Liver (tissue), 9 donors: ENCODE results near the gene MAGI1. TPM values are rescaled to one million over a fixed set of nuclear protein-coding genes. Genes with fewer than 3 reads are reported as not detected.

Experiments used
- DNase-seq: peaks from one replicate; pipeline ENCODE4 v3.0.0-alpha.2; 2017; ENCODE audit warnings: low spot score
- H3K27ac ChIP-seq, 2 donors: one replicate each; pipeline ENCODE4 v1.7.0; 2013; ENCODE audit warnings: inconsistent platforms in 2 of 2, low read length in 2 of 2, control low read depth in 1 of 2, low read depth in 1 of 2, mild to moderate bottlenecking in 1 of 2
- H3K27me3 ChIP-seq, 4 donors: one replicate each; pipeline versions ENCODE4 v1.6.1 to v1.7.0; 2013; ENCODE audit warnings: low read length in 3 of 4, inconsistent platforms in 1 of 4, mild to moderate bottlenecking in 1 of 4, moderate library complexity in 1 of 4; ENCODE audit not compliant: control insufficient read depth in 4 of 4, insufficient read depth in 4 of 4
- H3K36me3 ChIP-seq, 4 donors: one replicate each; pipeline versions ENCODE4 v1.6.1 to v1.7.0; 2013; ENCODE audit warnings: low read length in 3 of 4, mild to moderate bottlenecking in 3 of 4, low read depth in 1 of 4, moderate library complexity in 1 of 4; ENCODE audit not compliant: control insufficient read depth in 4 of 4, insufficient read depth in 3 of 4
- H3K4me1 ChIP-seq, 4 donors: one replicate each; pipeline versions ENCODE4 v1.6.1 to v1.7.0; 2013; ENCODE audit warnings: low read length in 3 of 4, mild to moderate bottlenecking in 3 of 4, moderate library complexity in 1 of 4; ENCODE audit not compliant: control insufficient read depth in 4 of 4, insufficient read depth in 4 of 4
- H3K4me3 ChIP-seq, 3 donors: one replicate each; pipeline versions ENCODE4 v1.6.1 to v1.7.0; 2013; ENCODE audit warnings: low read length in 3 of 3, control low read depth in 1 of 3, low read depth in 1 of 3, mild to moderate bottlenecking in 1 of 3
- H3K9ac ChIP-seq, 2 donors: one replicate each; pipeline ENCODE4 v1.7.0; 2013; ENCODE audit warnings: low read length in 2 of 2, mild to moderate bottlenecking in 2 of 2, moderate library complexity in 2 of 2, control low read depth in 1 of 2, low read depth in 1 of 2
- H3K9me3 ChIP-seq, 4 donors: one replicate each; pipeline versions ENCODE4 v1.6.1 to v1.7.0; 2013; ENCODE audit warnings: low read length in 3 of 4; ENCODE audit not compliant: control insufficient read depth in 4 of 4
- CTCF ChIP-seq: fragments of 150-350 bp; IDR thresholded peaks from 2 replicates; pipeline ENCODE4 v1.5.1; 2017; ENCODE audit warnings: improper control_type of control experiment, low read depth, low read length; ENCODE audit not compliant: missing input control
- EGR1 ChIP-seq, 2 donors: IDR thresholded peaks; 2 replicates each; pipeline ENCODE4 v1.6.1; 2016 to 2018; ENCODE audit warnings: antibody characterized with exemption in 2 of 2, low read depth in 2 of 2
- FOXA1 ChIP-seq: IDR thresholded peaks from 2 replicates; pipeline ENCODE4 v1.6.1; 2016; ENCODE audit warnings: antibody characterized with exemption
- FOXA2 ChIP-seq: IDR thresholded peaks from 2 replicates; pipeline ENCODE4 v1.6.1; 2016; ENCODE audit warnings: antibody characterized with exemption
- GABPA ChIP-seq, 2 donors: IDR thresholded peaks in 1 of 2; conservative IDR thresholded peaks in 1 of 2; 2 replicates each; pipeline ENCODE4 v1.6.1; 2016; ENCODE audit warnings: antibody characterized with exemption in 2 of 2, mild to moderate bottlenecking in 1 of 2, moderate library complexity in 1 of 2
- HNF4A ChIP-seq, 2 donors: conservative IDR thresholded peaks; 2 replicates each; pipeline ENCODE4 v1.6.1; 2016; ENCODE audit warnings: antibody characterized with exemption in 2 of 2, mild to moderate bottlenecking in 2 of 2
- HNF4G ChIP-seq: IDR thresholded peaks from 2 replicates; pipeline ENCODE4 v1.6.1; 2016; ENCODE audit warnings: antibody characterized with exemption
- JUND ChIP-seq, 2 donors: IDR thresholded peaks; 2 replicates each; pipeline ENCODE4 v1.6.1; 2016; ENCODE audit warnings: antibody characterized with exemption in 2 of 2
- NR2F2 ChIP-seq: IDR thresholded peaks from 2 replicates; pipeline ENCODE4 v1.6.1; 2016; ENCODE audit warnings: antibody characterized with exemption
- RAD21 ChIP-seq, 2 donors: IDR thresholded peaks; 2 replicates each; pipeline ENCODE4 v1.6.1; 2016; ENCODE audit warnings: antibody characterized with exemption in 2 of 2, mild to moderate bottlenecking in 2 of 2
- RXRA ChIP-seq, 2 donors: IDR thresholded peaks; 2 replicates each; pipeline ENCODE4 v1.6.1; 2017 to 2018; ENCODE audit warnings: antibody characterized with exemption in 2 of 2, mild to moderate bottlenecking in 1 of 2
- TAF1 ChIP-seq: conservative IDR thresholded peaks from 2 replicates; pipeline ENCODE4 v1.6.1; 2016; ENCODE audit warnings: antibody characterized with exemption, mild to moderate bottlenecking
- YY1 ChIP-seq: IDR thresholded peaks from 2 replicates; pipeline ENCODE4 v1.6.1; 2016; ENCODE audit warnings: antibody characterized with exemption, mild to moderate bottlenecking
- ZBTB33 ChIP-seq: IDR thresholded peaks from 2 replicates; pipeline ENCODE4 v1.6.1; 2016; ENCODE audit warnings: antibody characterized with exemption
- WGBS: extraction: QIAGEN DNeasy Blood & Tissue Kit; methylation state at CpG from one replicate; pipeline ENCODE4 v1.1.7; 2013; 5-methylcytosine and 5-hydroxymethylcytosine counted together
- polyA plus RNA-seq, 2 donors: library from polyadenylated mRNA; stranded (reverse) in 1 of 2; unstranded in 1 of 2; fragments of 200-250 nt in 1 of 2; fragments of >200 nt in 1 of 2; fragmentation: Nextera tagmentation in 1 of 2; extraction: Ambion mirVana in 1 of 2; gene quantifications; one replicate each; pipeline versions ENCODE4 v1.2.1 to v1.2.3, GENCODE V29; 2013 to 2015
- total RNA-seq, 2 donors: library from RNA; depleted of rRNA; stranded (reverse); fragments of >200 nt; gene quantifications; one replicate each; pipeline ENCODE4 v1.2.3, GENCODE V29; 2014
- TF ChIP-seq, protein P1 (sequence below): IDR thresholded peaks from 2 replicates; pipeline ENCODE4 v1.6.1; 2016; ENCODE audit warnings: antibody characterized with exemption, mild to moderate bottlenecking
- donor health status: healthy.
- donor health status: healthy.
- donor health status: healthy.
- donor health status: healthy.
- donor health status: healthy.

The MAGI1 gene
- total and polyA plus RNA-seq, 4 donors: 9.6 to 68.8 (median 14.0) TPM

DNA sequence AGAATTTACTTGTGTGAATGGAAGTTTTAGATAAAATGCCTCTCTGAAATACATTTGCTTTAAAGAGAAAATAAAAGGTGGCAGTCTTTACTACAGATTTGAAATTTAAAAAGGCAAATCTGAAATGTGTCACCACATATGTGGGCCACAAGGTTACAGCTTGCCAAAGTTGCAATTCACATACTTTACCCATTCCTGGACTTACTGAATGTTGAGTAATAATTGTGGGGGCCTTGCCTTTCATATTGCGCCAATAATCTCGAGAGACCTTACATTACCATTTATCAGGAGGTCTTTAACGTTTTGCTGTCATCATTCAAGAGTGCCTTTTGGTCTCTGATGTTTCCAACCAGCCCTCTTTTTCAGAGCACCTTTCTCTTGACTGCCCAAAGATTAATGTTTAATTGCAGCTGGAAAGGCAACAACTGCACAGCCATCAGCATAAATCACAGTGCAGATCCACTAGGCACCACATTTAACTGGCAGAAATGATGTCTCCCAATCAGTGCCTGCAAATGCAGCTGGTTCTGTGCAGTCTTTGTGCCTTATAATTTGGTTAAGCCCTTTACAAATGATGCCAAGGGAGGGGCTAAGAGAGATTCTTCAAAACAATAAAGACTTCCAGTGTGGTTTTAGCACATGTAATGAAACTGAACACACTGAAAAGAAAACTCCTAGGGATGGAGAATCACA, 206.8 kb downstream of the MAGI1 start:
- H3K4me3 ChIP-seq: no peak overlapping the region
- TF ChIP-seq RXRA (IDR thresholded peaks at IDR 0.05) (peak in 1 of 2 donors; percentile 4), YY1 (no peak), HNF4A (conservative IDR thresholded peaks at IDR 0.05) (no peak), HNF4G (no peak), FOXA2 (no peak), FOXA1 (no peak), RAD21 (IDR thresholded peaks at IDR 0.05) (peak in 1 of 2 donors; percentile 15), NR2F2 (no peak), CTCF (no peak), JUND (IDR thresholded peaks at IDR 0.05) (no peak), TAF1 (no peak)
- TF ChIP-seq, protein P1, sequence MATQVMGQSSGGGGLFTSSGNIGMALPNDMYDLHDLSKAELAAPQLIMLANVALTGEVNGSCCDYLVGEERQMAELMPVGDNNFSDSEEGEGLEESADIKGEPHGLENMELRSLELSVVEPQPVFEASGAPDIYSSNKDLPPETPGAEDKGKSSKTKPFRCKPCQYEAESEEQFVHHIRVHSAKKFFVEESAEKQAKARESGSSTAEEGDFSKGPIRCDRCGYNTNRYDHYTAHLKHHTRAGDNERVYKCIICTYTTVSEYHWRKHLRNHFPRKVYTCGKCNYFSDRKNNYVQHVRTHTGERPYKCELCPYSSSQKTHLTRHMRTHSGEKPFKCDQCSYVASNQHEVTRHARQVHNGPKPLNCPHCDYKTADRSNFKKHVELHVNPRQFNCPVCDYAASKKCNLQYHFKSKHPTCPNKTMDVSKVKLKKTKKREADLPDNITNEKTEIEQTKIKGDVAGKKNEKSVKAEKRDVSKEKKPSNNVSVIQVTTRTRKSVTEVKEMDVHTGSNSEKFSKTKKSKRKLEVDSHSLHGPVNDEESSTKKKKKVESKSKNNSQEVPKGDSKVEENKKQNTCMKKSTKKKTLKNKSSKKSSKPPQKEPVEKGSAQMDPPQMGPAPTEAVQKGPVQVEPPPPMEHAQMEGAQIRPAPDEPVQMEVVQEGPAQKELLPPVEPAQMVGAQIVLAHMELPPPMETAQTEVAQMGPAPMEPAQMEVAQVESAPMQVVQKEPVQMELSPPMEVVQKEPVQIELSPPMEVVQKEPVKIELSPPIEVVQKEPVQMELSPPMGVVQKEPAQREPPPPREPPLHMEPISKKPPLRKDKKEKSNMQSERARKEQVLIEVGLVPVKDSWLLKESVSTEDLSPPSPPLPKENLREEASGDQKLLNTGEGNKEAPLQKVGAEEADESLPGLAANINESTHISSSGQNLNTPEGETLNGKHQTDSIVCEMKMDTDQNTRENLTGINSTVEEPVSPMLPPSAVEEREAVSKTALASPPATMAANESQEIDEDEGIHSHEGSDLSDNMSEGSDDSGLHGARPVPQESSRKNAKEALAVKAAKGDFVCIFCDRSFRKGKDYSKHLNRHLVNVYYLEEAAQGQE: no peak
- WGBS: 53% methylated on average over 3 of the region's 3 CpGs
- no peaks in the 10 kb centered on the region for H3K9me3 ChIP-seq
- H3K4me1 ChIP-seq: peaks cover 0 to 11% (median 4%) of the 10 kb centered on the region in 4 donors
- no peak overlapping the region for H3K27ac ChIP-seq
- no peaks in the 10 kb centered on the region for H3K36me3 ChIP-seq
- H3K27me3 ChIP-seq: no peaks in the 10 kb centered on the region
- H3K9ac ChIP-seq: no peak overlapping the region
- no peak for DNase-seq

DNA sequence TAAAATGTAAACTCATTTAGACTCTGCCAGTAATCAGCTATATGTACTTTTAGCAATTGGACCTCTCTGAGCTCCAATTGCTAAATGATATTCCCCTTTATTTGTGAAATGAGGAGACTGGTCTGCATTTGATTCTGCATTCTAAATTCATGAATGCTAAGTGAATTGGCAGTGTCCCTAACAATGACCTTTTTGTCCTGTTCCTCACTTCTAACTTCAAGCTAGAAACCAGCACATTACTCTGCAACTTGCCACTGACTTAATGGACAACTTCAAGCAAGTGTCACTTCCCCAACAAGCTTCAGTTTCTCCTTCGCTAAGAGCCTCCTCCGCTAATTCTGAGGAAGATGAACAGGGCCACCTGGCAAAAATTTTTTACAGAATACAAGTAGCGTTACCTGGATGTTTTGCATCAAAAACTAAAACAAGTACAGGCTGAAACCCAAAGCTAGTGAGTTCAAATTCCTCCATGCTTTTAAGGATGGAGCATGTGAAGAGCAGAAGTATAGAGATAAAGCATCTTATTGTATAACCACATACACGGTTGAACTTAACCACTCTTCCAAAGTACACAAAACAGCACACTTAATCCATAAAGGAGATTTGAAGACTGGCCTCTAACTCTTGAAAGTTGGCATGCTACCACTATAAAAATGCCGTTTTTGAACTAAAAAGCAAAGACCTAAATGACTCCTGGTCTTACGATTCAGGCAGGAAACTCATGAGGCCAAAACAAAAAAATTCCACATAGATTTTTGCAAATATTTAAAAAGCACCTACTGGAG, 207.6 kb downstream of the MAGI1 start:
- TF ChIP-seq GABPA (IDR thresholded peaks at IDR 0.05 in 1 of 2, conservative IDR thresholded peaks at IDR 0.05 in 1 of 2) (no peak), CTCF (no peak), EGR1 (IDR thresholded peaks at IDR 0.05; ENCODE audit: low read depth in 2 of 2) (no peak), HNF4G (no peak), FOXA1 (no peak), YY1 (no peak), ZBTB33 (no peak), NR2F2 (no peak)
- WGBS: 77% methylated on average over 6 of the region's 6 CpGs

More for the DNA sequence above, 207.6 kb downstream of the MAGI1 start:
- H3K36me3 ChIP-seq: no peaks in the 10 kb centered on the region
- H3K27me3 ChIP-seq: no peaks in the 10 kb centered on the region
- H3K4me1 ChIP-seq: peaks cover 0 to 11% (median 4%) of the 10 kb centered on the region in 4 donors
- no peak overlapping the region for H3K9ac ChIP-seq
- no peak overlapping the region for H3K27ac ChIP-seq
- DNase-seq: no peak
- no peaks in the 10 kb centered on the region for H3K9me3 ChIP-seq
- H3K4me3 ChIP-seq: no peak overlapping the region
